NCI-H748 (cell line): ENCODE measurements around the gene ZNF469.
"Not testable (repeated sequence)": the region's sequence is repeated elsewhere in the genome, so short reads cannot be mapped to it uniquely, and the experiment has no call there.

ENCODE experiments used
- DNase-seq: peaks from one replicate; lab custom pipeline; 2025; ENCODE audit not compliant: unreplicated experiment; lab: John Stamatoyannopoulos, UW

ZNF469 gene

GRCh38 chr16:88358023-88358420 lies 24.7 kb upstream of the ZNF469 start:
- no peak for DNase-seq

- no peak for DNase-seq
Measured at GRCh38 chr16:88359008-88359407, 23.8 kb upstream of the ZNF469 start.

- DNase-seq, result not testable (repeated sequence)
Measured at GRCh38 chr16:88360401-88360800, 22.4 kb upstream of the ZNF469 start.

GRCh38 chr16:88360999-88361398 lies 21.8 kb upstream of the ZNF469 start:
- peak; percentile 5 for DNase-seq

- DNase-seq, result no peak
Measured at GRCh38 chr16:88361775-88362174, 21.0 kb upstream of the ZNF469 start.

GRCh38 chr16:88363239-88363891 lies 19.4 kb upstream of the ZNF469 start:
- no peak for DNase-seq

- no peak for DNase-seq
Measured at GRCh38 chr16:88365244-88365865, 17.4 kb upstream of the ZNF469 start.

GRCh38 chr16:88366032-88366703 lies 16.6 kb upstream of the ZNF469 start:
- DNase-seq, result no peak

- DNase-seq, result no peak
Measured at GRCh38 chr16:88366704-88367047, 16.1 kb upstream of the ZNF469 start.

- DNase-seq, result no peak
Measured at GRCh38 chr16:88367560-88367959, 15.2 kb upstream of the ZNF469 start.

- DNase-seq, result no peak
Measured at GRCh38 chr16:88368036-88368435, 14.7 kb upstream of the ZNF469 start.

- DNase-seq, result no peak
Measured at GRCh38 chr16:88368994-88369393, 13.8 kb upstream of the ZNF469 start.

- DNase-seq, result no peak
Measured at GRCh38 chr16:88369447-88370008, 13.2 kb upstream of the ZNF469 start.

- no peak for DNase-seq
Measured at GRCh38 chr16:88370365-88370764, 12.4 kb upstream of the ZNF469 start.

GRCh38 chr16:88372522-88372921 lies 10.2 kb upstream of the ZNF469 start:
- DNase-seq, result no peak

GRCh38 chr16:88373211-88373610 lies 9.5 kb upstream of the ZNF469 start:
- no peak for DNase-seq

GRCh38 chr16:88373927-88374492 lies 8.7 kb upstream of the ZNF469 start:
- DNase-seq, result no peak

- DNase-seq, result no peak
Measured at GRCh38 chr16:88374736-88375135, 8.0 kb upstream of the ZNF469 start.

- DNase-seq, result no peak
Measured at GRCh38 chr16:88375236-88375975, 7.4 kb upstream of the ZNF469 start.

- DNase-seq, result peak; percentile 30
Measured at GRCh38 chr16:88375996-88376834, 6.5 kb upstream of the ZNF469 start.
